Mucosa of rectum (tissue), 2 donors: Measurements from ENCODE around the gene RAB26.
"Not testable (repeated sequence)": the region's sequence is repeated elsewhere in the genome, so short reads cannot be mapped to it uniquely, and the experiment has no call there.

ENCODE experiments used
- H3K27ac ChIP-seq, 2 donors: one replicate each; pipeline ENCODE4 v1.7.0; 2013; ENCODE audit warnings: inconsistent platforms in 2 of 2, low read depth in 2 of 2, low read length in 2 of 2
- H3K27me3 ChIP-seq, 2 donors: one replicate each; pipeline ENCODE4 v1.7.0; 2013; ENCODE audit warnings: low read length in 2 of 2; ENCODE audit not compliant: control insufficient read depth in 2 of 2, insufficient read depth in 2 of 2
- H3K36me3 ChIP-seq, 2 donors: one replicate each; pipeline ENCODE4 v1.7.0; 2013; ENCODE audit warnings: low read length in 2 of 2; ENCODE audit not compliant: control insufficient read depth in 2 of 2, insufficient read depth in 2 of 2
- H3K4me1 ChIP-seq, 2 donors: one replicate each; pipeline ENCODE4 v1.7.0; 2013; ENCODE audit warnings: low read length in 2 of 2, mild to moderate bottlenecking in 1 of 2; ENCODE audit not compliant: control insufficient read depth in 2 of 2, insufficient read depth in 2 of 2
- H3K4me3 ChIP-seq, 2 donors: one replicate each; pipeline ENCODE4 v1.7.0; 2013; ENCODE audit warnings: low read length in 2 of 2
- H3K9ac ChIP-seq, 2 donors: one replicate each; pipeline ENCODE4 v1.7.0; 2013; ENCODE audit warnings: low read length in 2 of 2, low read depth in 1 of 2, mild to moderate bottlenecking in 1 of 2
- H3K9me3 ChIP-seq, 2 donors: one replicate each; pipeline ENCODE4 v1.7.0; 2013; ENCODE audit warnings: low read length in 2 of 2; ENCODE audit not compliant: control insufficient read depth in 2 of 2
- donor health status: healthy.
- donor health status: Normal muscosa, but diverticular disease.

The RAB26 gene

GRCh38 chr16:2125609-2126008, 22.8 kb upstream of the RAB26 start:
- peaks cover 15 to 28% of the 10 kb centered on the region in 2 donors for H3K4me1 ChIP-seq

GRCh38 chr16:2126161-2126743, 22.2 kb upstream of the RAB26 start:
- H3K9me3 ChIP-seq, H3K36me3 ChIP-seq, H3K27me3 ChIP-seq, H3K4me3 ChIP-seq: not testable (repeated sequence)
- H3K27ac ChIP-seq = peak overlapping the region; percentile 34 to 84
- H3K9ac ChIP-seq = peak overlapping the region in 1 of 2 donors; percentile 17
- H3K4me1 ChIP-seq = peaks cover 15 to 28% of the 10 kb centered on the region in 2 donors

More at GRCh38 chr16:2125609-2126008, 22.8 kb upstream of the RAB26 start:
- H3K9ac ChIP-seq, H3K9me3 ChIP-seq, H3K36me3 ChIP-seq, H3K27me3 ChIP-seq, H3K4me3 ChIP-seq: not testable (repeated sequence)
- peak overlapping the region; percentile 82 to 84 for H3K27ac ChIP-seq

- H3K9ac ChIP-seq, H3K4me3 ChIP-seq, H3K9me3 ChIP-seq, H3K27me3 ChIP-seq, H3K36me3 ChIP-seq: not testable (repeated sequence)
- H3K4me1 ChIP-seq = peaks cover 15 to 28% of the 10 kb centered on the region in 2 donors
- peak overlapping the region; percentile 72 to 84 for H3K27ac ChIP-seq
Measured at GRCh38 chr16:2126928-2127556, 21.4 kb upstream of the RAB26 start.

GRCh38 chr16:2127630-2128280, 20.7 kb upstream of the RAB26 start:
- not testable (repeated sequence) for H3K36me3 ChIP-seq, H3K9ac ChIP-seq, H3K4me3 ChIP-seq, H3K9me3 ChIP-seq, H3K27me3 ChIP-seq
- Histone ChIP-seq H3K4me1 (peaks cover 15 to 28% of the 10 kb centered on the region in 2 donors), H3K27ac (peak overlapping the region; percentile 72 to 84)

- H3K27me3 ChIP-seq, H3K27ac ChIP-seq, H3K9me3 ChIP-seq, H3K4me3 ChIP-seq, H3K36me3 ChIP-seq, H3K9ac ChIP-seq: not testable (repeated sequence)
- peaks cover 15 to 27% of the 10 kb centered on the region in 2 donors for H3K4me1 ChIP-seq
Measured at GRCh38 chr16:2129251-2129650, 19.2 kb upstream of the RAB26 start.

GRCh38 chr16:2129890-2130447, 18.5 kb upstream of the RAB26 start:
- not testable (repeated sequence) for H3K27me3 ChIP-seq, H3K9me3 ChIP-seq, H3K4me3 ChIP-seq, H3K27ac ChIP-seq, H3K9ac ChIP-seq, H3K36me3 ChIP-seq
- peaks cover 15 to 25% of the 10 kb centered on the region in 2 donors for H3K4me1 ChIP-seq

GRCh38 chr16:2133797-2134196, 14.6 kb upstream of the RAB26 start:
- not testable (repeated sequence) for H3K9ac ChIP-seq, H3K4me3 ChIP-seq, H3K27me3 ChIP-seq, H3K36me3 ChIP-seq, H3K4me1 ChIP-seq, H3K9me3 ChIP-seq, H3K27ac ChIP-seq

GRCh38 chr16:2135071-2135470, 13.4 kb upstream of the RAB26 start:
- Histone ChIP-seq H3K27ac (peak overlapping the region; percentile 42 to 48), H3K4me1 (peaks cover 0 to 10% of the 10 kb centered on the region in 2 donors), H3K4me3 (peak overlapping the region; percentile 43 to 48), H3K9ac (peak overlapping the region in 1 of 2 donors; percentile 33)
- H3K9me3 ChIP-seq, H3K27me3 ChIP-seq, H3K36me3 ChIP-seq: not testable (repeated sequence)

GRCh38 chr16:2135770-2136490, 12.5 kb upstream of the RAB26 start, which contains the start of gene PKD1:
Gene PKD1, minus strand, starts transcription at chr16:2135898. Its CDS starts 209 bp downstream, at chr16:2135689.
- H3K27me3 ChIP-seq, H3K9me3 ChIP-seq, H3K36me3 ChIP-seq: not testable (repeated sequence)
- Histone ChIP-seq H3K4me3 (peak within 1 kb of the TSS; percentile 52 to 57), H3K9ac (peak within 1 kb of the TSS; percentile 32 to 51), H3K27ac (peak within 1 kb of the TSS; percentile 61 to 68), H3K4me1 (peaks cover 2 to 15% of the 10 kb centered on the region in 2 donors)
